Hematopoietic multipotent progenitor cell treated with erythropoietin and hydrocortisone succinate and interleukin-3 and kit ligand, for 15 days (in vitro differentiated cells): ENCODE results near the gene KSR1.

Source experiments
- DNase-seq: peaks from one replicate; pipeline ENCODE4 v3.0.0-alpha.2; 2015; ENCODE audit warnings: low spot score

Gene KSR1

GRCh38 chr17:27535178-27535928 lies 79.1 kb downstream of the KSR1 start:
- DNase-seq, result no peak

GRCh38 chr17:27535975-27536374 lies 79.7 kb downstream of the KSR1 start:
- DNase-seq, result no peak

GRCh38 chr17:27536781-27537180 lies 80.5 kb downstream of the KSR1 start:
- no peak for DNase-seq

- DNase-seq, result no peak
These were observed 82.1 kb downstream of the KSR1 start for GRCh38 chr17:27538156-27538955.

- DNase-seq, result no peak
These were observed 82.9 kb downstream of the KSR1 start for GRCh38 chr17:27539152-27539551.

- DNase-seq, result no peak
These were observed 83.6 kb downstream of the KSR1 start for GRCh38 chr17:27539794-27540317.

- no peak for DNase-seq
These were observed 84.3 kb downstream of the KSR1 start for GRCh38 chr17:27540318-27541101.

GRCh38 chr17:27541301-27542023 lies 85.2 kb downstream of the KSR1 start:
- no peak for DNase-seq

GRCh38 chr17:27542841-27543463 lies 86.7 kb downstream of the KSR1 start:
- no peak for DNase-seq

GRCh38 chr17:27543464-27543856 lies 87.2 kb downstream of the KSR1 start:
- no peak for DNase-seq

GRCh38 chr17:27543958-27544349 lies 87.7 kb downstream of the KSR1 start:
- no peak for DNase-seq

- no peak for DNase-seq
These were observed 88.3 kb downstream of the KSR1 start for GRCh38 chr17:27544350-27545131.

GRCh38 chr17:27545562-27546229 lies 89.4 kb downstream of the KSR1 start:
- no peak for DNase-seq

- peak; percentile 25 for DNase-seq
These were observed 90.5 kb downstream of the KSR1 start for GRCh38 chr17:27546624-27547300.

GRCh38 chr17:27547301-27547683 lies 91.0 kb downstream of the KSR1 start:
- peak; percentile 77 for DNase-seq

GRCh38 chr17:27548369-27548768 lies 92.1 kb downstream of the KSR1 start:
- no peak for DNase-seq

GRCh38 chr17:27549251-27549893 lies 93.1 kb downstream of the KSR1 start:
- DNase-seq, result no peak

GRCh38 chr17:27550291-27550930 lies 94.2 kb downstream of the KSR1 start:
- no peak for DNase-seq
